HL-60 (cell line): ENCODE measurements around the gene ERO1A.

Source experiments
- DNase-seq, 2 experiments: peaks; one replicate each; pipeline ENCODE4 v3.0.0-alpha.2; 2010 to 2020; ENCODE audit warnings: low read depth in 1 of 2, low spot score in 1 of 2
- H3K27ac ChIP-seq: fragments of 250-450 bp; sonication (Bioruptor Pico); replicated peaks from 2 replicates; pipeline ENCODE4 v1.5.1; 2020; ENCODE audit warnings: mild to moderate bottlenecking, moderate library complexity
- H3K27me3 ChIP-seq: fragments of 250-450 bp; sonication (Bioruptor Pico); 2 replicates; pipeline ENCODE4 v1.5.1; 2021; ENCODE audit warnings: mild to moderate bottlenecking, moderate library complexity; ENCODE audit not compliant: insufficient read depth, poor library complexity, severe bottlenecking
- H3K4me3 ChIP-seq: replicated peaks from 2 replicates; pipeline ENCODE4 v1.5.1; 2011; ENCODE audit warnings: mild to moderate bottlenecking, control low read depth, low read length; ENCODE audit not compliant: insufficient read depth
- GABPA ChIP-seq: IDR thresholded peaks from 2 replicates; pipeline ENCODE4 v1.6.1; 2012; ENCODE audit warnings: low read depth
- POLR2AphosphoS5 ChIP-seq: IDR thresholded peaks from 2 replicates; pipeline ENCODE4 v1.6.1; 2012; ENCODE audit warnings: low read depth
- SPI1 ChIP-seq: IDR thresholded peaks from 2 replicates; pipeline ENCODE4 v1.6.1; 2012; ENCODE audit warnings: low read depth, mild to moderate bottlenecking, borderline replicate concordance
- TF ChIP-seq, protein P1 (sequence below): IDR thresholded peaks from one replicate; pipeline ENCODE4 v1.5.1; 2011; ENCODE audit warnings: low read length, control low read depth, inconsistent platforms; ENCODE audit not compliant: insufficient read depth
- TF ChIP-seq, protein P2 (sequence below): IDR thresholded peaks from 2 replicates; pipeline ENCODE4 v1.6.1; 2012; ENCODE audit warnings: low read depth; ENCODE audit not compliant: insufficient replicate concordance

The ERO1A gene

DNA sequence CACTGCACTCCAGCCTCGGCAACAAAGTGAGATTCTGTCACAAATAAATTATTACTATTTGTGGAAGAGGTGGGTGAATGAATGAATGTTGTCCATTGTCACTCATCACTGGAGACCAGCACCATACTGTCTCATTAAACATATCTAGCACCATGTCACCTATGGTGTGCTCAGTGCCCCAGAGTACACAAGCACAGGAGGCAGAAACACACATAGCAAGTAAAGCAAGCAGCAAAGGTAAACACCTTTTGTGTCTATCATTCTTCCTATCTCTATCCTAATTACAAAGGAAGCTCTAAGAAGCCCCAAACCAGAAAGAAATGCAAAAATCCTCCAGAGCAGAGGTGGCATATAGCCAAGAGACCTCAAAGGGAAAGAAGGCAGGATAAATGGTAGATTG is 9.2 kb downstream of the ERO1A start:
- TF ChIP-seq, protein P1, sequence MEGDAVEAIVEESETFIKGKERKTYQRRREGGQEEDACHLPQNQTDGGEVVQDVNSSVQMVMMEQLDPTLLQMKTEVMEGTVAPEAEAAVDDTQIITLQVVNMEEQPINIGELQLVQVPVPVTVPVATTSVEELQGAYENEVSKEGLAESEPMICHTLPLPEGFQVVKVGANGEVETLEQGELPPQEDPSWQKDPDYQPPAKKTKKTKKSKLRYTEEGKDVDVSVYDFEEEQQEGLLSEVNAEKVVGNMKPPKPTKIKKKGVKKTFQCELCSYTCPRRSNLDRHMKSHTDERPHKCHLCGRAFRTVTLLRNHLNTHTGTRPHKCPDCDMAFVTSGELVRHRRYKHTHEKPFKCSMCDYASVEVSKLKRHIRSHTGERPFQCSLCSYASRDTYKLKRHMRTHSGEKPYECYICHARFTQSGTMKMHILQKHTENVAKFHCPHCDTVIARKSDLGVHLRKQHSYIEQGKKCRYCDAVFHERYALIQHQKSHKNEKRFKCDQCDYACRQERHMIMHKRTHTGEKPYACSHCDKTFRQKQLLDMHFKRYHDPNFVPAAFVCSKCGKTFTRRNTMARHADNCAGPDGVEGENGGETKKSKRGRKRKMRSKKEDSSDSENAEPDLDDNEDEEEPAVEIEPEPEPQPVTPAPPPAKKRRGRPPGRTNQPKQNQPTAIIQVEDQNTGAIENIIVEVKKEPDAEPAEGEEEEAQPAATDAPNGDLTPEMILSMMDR, result no peak
- TF ChIP-seq, protein P2, sequence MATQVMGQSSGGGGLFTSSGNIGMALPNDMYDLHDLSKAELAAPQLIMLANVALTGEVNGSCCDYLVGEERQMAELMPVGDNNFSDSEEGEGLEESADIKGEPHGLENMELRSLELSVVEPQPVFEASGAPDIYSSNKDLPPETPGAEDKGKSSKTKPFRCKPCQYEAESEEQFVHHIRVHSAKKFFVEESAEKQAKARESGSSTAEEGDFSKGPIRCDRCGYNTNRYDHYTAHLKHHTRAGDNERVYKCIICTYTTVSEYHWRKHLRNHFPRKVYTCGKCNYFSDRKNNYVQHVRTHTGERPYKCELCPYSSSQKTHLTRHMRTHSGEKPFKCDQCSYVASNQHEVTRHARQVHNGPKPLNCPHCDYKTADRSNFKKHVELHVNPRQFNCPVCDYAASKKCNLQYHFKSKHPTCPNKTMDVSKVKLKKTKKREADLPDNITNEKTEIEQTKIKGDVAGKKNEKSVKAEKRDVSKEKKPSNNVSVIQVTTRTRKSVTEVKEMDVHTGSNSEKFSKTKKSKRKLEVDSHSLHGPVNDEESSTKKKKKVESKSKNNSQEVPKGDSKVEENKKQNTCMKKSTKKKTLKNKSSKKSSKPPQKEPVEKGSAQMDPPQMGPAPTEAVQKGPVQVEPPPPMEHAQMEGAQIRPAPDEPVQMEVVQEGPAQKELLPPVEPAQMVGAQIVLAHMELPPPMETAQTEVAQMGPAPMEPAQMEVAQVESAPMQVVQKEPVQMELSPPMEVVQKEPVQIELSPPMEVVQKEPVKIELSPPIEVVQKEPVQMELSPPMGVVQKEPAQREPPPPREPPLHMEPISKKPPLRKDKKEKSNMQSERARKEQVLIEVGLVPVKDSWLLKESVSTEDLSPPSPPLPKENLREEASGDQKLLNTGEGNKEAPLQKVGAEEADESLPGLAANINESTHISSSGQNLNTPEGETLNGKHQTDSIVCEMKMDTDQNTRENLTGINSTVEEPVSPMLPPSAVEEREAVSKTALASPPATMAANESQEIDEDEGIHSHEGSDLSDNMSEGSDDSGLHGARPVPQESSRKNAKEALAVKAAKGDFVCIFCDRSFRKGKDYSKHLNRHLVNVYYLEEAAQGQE, result no peak
- no peak for TF ChIP-seq POLR2AphosphoS5
- TF ChIP-seq GABPA, result no peak
- no peak for TF ChIP-seq SPI1
- no peak overlapping the region for H3K4me3 ChIP-seq
- no peak for DNase-seq
- H3K27ac ChIP-seq, result no peak overlapping the region
- no peaks in the 10 kb centered on the region for H3K27me3 ChIP-seq

DNA sequence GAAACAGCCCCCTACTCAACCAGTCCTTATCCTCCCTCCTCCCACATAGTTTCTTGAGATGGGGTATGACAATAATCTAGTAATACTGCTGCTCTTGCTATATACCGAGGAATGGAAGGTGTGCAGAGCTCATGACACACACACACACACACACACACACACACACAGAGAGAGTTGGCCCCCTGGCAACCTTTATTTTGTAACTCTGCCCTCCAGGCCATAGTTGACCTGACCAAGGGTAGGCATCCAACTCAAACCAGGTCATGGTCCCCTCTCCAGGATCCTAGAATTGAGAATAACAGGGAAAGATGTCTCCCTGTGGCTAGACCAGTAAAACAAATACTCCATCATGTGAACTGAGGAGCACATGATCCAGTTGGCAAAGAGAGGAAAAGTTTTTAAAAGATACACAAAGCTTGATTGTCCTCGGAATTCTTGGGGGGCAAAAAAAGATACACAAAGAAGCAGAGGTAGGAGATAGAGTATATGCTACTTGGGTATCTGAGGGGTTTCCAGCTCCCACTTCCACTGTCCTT is 11.3 kb downstream of the ERO1A start:
- H3K4me3 ChIP-seq, result no peak overlapping the region
- H3K27me3 ChIP-seq, result no peaks in the 10 kb centered on the region
- TF ChIP-seq SPI1 (no peak), GABPA (no peak), POLR2AphosphoS5 (no peak)
- TF ChIP-seq, protein P1, result no peak
- TF ChIP-seq, protein P2, result no peak
- H3K27ac ChIP-seq, result no peak overlapping the region
- DNase-seq, result no peak

DNA sequence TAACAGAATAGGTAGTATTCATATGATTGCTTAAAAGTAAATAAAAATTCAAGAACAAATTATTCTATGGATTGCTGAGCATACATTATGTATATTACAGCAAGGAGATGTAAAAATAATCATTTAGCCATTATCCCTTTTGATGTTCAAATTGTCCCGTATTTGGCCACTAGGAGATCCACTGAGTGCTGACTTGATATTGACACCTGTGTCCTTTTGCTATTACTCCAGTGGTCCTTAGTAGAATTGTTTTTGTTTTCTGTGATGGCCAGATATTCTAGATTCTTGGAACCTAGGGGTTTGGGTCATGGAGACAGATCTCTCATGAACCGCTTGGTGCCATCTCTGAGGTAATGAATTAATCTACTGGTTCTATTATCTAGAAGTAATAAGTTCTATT is 16.8 kb downstream of the ERO1A start:
- Histone ChIP-seq H3K4me3 (no peak overlapping the region), H3K27ac (no peak overlapping the region), H3K27me3 (no peaks in the 10 kb centered on the region)
- no peak for DNase-seq
- TF ChIP-seq, protein P2, result no peak
- TF ChIP-seq, protein P1, result no peak
- TF ChIP-seq SPI1 (no peak), GABPA (no peak), POLR2AphosphoS5 (no peak)
